KG1 (cell line): ENCODE data around the gene KCNG2.
"Not testable (repeated sequence)": the region's sequence is repeated elsewhere in the genome, so short reads cannot be mapped to it uniquely, and the experiment has no call there.

Experiments used
- DNase-seq: peaks from one replicate; lab custom pipeline; 2025; lab: John Stamatoyannopoulos, UW

The KCNG2 gene

GRCh38 chr18:79872527-79873444 is 75.0 kb downstream of the KCNG2 start:
- DNase-seq, result no peak

DNA sequence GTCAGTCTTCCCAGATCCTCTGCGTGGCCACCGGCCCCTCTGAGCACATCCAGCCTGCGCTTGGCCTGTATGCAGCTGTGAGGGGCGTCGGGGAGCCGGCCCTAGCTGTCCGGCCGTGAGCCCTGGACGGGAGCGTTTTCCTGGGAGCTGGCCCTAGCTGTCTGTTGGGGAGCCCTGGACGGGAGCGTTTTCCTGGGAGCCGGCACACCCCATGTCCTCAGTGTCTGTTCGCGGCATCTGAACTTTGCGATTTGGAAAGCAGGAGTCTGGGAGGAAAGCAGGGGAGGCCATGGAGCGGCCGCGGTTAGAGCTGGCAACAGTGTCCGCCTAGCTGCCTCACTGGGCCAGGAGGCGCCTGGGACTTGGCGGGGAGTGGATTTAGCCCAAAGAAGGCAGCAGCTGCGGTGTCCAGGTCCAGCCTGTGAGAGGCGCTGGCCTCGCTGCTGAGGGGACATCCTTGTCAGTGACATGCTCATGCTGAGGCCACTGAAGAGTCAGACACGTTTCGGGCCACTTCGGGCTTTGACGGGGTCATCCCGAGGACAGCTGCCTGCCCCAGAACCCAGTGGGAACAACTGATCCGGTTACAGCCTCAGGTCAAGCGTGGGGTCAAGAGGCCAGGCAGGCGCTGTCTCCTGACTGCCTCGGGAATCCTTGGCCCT is 75.8 kb downstream of the KCNG2 start:
- no peak for DNase-seq

GRCh38 chr18:79874553-79875530 is 77.1 kb downstream of the KCNG2 start:
- DNase-seq, result no peak

DNA sequence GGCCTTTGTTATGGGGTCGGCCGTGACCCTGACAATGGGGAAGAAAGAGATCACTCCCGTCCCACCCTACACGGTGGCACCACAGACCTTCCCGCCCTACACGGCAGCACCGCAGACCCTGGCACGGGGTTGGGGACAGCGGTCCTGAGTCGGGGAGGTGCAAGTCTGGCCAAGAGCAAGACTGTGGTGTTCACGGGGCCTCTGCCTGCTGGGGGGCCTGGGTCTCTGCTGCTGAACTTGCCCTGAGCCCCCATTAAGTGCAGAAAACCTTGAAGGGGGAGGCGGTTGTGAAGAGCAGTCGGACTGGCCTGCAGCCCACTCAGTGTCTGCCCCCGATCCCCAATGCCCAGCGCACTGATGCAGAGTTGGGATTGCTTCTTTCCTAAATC is 77.8 kb downstream of the KCNG2 start:
- no peak for DNase-seq

DNA sequence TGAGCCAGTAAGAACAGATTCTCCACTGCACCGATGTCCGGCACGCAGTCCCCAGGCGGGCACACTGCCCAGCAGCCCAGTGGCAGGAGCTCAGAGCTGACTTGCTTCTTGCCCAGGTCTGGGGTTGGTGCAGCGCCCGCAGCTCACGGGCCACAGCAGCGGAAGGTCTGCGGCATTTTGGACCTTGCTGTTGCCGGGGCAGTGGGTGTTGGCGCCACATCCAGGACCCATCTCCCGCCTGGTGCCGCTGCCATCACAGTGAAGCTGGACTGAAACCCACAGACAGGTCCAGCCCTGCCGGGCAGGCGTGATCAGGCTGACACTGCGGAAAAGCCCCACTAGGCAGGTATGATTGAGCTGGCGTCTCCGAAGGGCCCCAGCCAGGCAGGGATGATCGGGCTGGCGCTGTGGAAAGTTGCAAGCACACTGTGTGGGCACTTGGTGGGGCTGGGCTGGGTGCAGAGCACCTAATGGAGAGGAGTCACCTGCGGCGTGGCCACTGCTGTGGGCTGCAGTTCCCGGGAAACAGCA is 78.3 kb downstream of the KCNG2 start:
- DNase-seq, result no peak

DNA sequence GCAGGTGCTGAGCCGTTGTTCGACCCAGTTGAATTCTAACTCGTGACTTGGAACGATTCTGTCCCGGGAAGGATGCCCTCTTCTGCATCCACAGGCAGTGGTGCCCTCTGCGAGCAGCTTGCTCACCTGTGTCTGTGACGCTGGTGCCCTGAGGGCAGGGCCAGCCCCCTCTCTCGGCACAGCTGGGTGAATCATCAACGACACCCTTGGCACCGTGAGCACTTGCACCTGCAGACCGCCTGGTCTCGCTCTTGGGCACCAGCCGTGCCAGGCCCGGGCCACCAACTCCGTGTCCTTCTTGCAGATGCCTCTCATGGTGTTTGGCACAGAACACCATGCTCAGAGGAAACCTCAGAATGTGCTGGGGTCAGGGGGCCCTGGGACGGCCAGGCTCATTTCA is 78.8 kb downstream of the KCNG2 start:
- no peak for DNase-seq

DNA sequence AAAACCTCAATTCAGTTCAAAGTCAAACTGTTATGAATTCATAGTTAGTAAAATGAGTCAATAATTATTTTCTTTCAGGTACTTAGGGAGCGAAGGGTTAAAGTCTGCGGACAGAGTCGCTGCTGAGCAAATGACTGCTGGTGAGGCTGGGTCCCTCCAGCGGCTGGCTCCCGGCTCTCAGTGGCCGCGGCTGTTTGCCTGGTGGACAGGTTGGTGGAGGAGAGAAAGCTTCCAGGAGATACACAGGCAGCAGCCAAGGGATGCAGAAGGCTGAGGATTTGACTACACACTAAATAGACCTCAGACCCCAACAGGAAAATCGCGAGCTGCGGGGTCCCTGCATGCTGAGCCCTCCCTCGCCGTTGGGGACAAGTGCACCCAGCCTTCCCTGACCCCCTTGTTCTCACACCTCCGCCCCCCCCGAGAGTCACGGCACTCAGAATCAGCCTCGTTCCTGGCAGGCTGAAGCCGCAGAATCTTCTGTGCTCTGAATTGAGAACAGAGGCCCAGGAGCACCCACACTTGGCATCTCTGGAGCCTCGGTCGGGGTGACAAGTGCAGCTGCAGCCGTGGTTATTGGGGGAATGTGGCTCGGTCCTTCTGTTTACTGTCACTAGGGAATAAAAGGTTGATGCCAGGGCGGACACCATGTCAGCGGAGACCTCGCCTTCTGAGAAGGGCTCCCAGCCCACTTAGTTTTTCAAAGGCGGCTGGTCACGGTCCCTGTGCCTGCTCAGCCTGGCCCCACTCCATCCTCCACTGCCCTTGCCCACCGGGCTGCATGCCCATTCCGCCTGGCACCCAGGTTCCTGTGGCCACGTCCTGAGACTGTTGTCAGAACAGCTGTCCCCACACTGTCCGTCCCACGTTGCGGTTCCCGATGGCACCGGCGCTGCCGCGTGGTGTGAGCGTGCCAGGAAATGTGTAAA is 79.7 kb downstream of the KCNG2 start:
- no peak for DNase-seq

- not testable (repeated sequence) for DNase-seq
These were observed 80.5 kb downstream of the KCNG2 start for GRCh38 chr18:79878246-79878645.

DNA sequence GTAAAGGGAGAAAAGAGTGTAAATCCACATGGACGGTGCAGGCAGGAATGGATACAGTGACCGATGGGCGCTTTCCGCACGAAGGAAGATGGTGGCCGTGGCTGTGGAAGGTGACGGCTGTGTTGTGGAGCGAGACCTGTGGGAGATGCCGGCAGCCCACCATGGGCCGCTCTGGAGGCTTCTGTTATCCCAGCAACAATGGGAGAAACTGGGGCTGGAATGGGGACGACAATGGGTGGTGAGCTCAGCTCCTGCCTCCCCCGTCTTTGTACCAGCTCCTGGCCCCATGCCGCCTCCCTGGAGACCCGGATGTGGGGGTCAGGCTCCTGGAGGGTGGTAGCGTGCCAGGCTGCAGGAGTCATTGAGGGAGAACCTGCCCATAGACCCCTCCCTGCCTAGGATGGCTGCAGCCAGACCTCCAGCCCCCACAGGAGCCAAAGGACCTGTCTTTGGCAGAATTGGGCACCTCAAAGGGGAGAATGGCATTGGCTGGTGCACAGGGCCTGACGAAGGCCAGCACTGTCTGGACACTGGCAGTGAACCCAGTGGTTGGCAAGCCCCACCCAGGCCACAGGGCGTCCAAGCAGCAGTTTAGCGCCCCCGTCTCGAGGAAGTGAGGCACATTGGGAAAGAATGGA is 81.1 kb downstream of the KCNG2 start:
- DNase-seq, result no peak

GRCh38 chr18:79879566-79879965 is 81.8 kb downstream of the KCNG2 start:
- DNase-seq, result no peak

- DNase-seq, result no peak
These were observed 84.0 kb downstream of the KCNG2 start for GRCh38 chr18:79881695-79882094.

DNA sequence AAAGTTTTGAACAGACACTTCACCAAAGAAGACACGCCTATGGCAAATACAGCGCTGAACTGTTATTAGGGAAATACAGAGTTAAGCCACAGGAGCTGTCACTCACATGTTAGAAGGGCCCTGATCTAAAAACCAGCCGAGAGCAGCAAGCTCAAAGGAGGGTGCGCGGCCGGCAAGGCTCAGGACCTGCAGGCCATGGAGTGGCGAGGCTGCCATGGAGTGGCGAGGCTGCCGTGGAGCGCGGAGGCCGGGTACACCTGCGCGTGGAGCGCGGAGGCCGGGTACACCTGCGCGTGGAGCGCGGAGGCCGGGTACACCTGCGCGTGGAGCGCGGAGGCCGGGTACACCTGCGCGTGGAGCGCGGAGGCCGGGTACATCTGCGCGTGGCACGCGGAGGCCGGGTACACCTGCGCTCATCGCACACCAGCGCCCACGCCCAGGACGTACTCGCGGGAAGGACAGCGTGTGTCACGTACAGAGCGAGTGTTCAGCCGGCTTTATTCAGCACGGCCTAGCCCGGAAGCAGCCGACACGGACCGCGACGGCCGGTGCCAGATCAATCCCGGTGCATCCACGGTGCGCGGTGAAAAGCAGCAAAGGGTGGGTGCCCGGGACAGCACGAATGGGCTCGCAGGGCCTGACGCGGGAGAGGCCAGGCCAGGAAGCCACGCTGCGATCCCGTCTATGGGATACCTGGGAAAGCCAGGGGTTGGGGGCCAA is 84.9 kb downstream of the KCNG2 start:
- no peak for DNase-seq

- DNase-seq, result no peak
These were observed 85.9 kb downstream of the KCNG2 start for GRCh38 chr18:79883461-79884293.

- DNase-seq, result no peak
These were observed 86.7 kb downstream of the KCNG2 start for GRCh38 chr18:79884294-79884962.

GRCh38 chr18:79884963-79885728 is 87.4 kb downstream of the KCNG2 start:
- DNase-seq, result no peak

GRCh38 chr18:79887181-79888000 is 89.7 kb downstream of the KCNG2 start:
- DNase-seq, result no peak

GRCh38 chr18:79888016-79888415 is 90.3 kb downstream of the KCNG2 start:
- DNase-seq, result no peak
